GM21576 (cell line): ENCODE results near the gene ASB10.

ENCODE experiments used
- ATAC-seq: cut with Tn5 transposase; IDR thresholded peaks from one replicate; pipeline ENCODE4 v1.9.1; 2021; ENCODE audit warnings: mild to moderate bottlenecking, moderate library complexity; ENCODE audit not compliant: unreplicated experiment

ASB10 gene

DNA sequence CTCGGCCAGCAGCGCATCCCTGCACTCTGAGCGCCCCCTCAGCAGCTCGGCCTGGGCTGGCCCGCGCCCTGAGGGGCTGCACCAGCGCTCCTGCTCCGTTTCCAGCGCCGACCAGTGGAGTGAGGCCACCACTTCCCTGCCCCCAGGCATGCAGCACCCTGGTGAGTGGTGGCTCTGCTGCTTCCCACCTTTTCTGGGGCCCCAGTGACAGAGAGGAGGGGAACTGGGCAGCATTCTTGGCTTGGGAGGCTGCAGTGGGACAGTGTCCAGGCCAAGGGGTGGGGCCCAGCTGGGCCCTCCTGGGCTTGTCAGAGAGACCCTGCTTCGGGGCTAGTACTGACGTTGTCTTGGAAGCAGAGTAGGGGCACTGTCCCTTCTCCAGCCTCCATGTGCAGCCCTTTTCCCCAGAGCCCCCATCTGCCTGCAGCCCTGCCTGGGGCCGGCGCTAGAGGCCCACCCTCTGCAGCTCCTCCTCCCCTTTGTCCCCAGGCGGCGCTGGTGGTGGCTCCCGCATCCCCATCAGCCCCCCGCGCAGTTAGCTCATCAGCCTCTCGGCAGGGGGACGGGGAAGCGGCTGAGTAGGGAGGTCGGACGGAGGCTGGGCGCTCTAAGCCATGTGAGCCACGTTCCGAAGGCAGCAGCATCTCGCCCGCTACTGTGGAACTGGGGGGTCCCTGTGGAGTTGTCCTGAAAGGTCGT lies 48.7 kb downstream of the ASB10 start:
- ATAC-seq: no peak

DNA sequence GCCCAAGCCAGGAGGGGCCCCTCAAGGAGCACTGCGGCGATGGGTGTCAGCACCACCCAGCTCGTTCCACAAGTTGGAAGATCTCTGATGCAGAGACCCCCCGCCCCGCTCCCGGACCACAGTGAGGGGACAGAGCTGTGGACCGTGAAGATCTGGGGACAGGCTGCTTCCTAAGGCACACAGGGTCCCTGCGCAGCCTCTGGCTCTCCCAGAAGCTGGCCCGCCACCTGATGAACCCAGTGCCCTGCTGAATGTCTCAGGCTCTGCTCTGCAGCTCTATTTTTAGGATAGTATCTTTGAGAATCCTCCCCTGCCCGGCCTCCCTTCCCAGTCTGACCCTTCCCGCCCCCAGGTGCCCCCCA lies 49.3 kb downstream of the ASB10 start:
- no peak for ATAC-seq

DNA sequence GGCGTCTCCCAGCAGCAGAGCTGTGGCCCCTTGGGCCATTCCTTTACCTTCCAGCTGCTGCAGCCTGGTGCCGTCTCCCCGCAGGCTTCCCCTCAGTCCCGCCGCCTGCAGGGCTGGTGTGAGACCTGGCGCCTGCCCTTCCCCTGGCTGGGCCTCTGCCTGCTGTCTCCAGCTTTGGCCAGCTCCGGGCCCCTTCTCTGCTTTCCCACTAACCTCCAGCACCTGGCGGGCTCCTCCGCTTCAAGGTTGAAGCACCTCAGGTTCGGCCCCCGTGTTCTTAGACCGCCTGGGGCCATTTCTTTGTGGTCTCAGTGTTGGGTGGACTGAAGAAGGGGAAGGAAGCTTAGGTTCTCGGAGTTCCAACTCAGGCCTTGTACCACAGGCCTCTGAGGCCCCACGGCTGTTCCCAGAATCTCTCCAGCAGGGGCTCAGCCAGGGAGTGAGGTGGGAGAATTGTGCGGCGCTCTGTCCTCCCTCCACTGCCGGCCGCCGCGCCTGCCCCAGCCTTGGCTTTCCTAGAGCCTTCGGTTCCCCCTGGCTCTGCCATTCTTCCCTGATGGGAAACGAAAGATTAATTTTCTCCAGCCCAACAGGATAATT lies 49.9 kb downstream of the ASB10 start:
- no peak for ATAC-seq

DNA sequence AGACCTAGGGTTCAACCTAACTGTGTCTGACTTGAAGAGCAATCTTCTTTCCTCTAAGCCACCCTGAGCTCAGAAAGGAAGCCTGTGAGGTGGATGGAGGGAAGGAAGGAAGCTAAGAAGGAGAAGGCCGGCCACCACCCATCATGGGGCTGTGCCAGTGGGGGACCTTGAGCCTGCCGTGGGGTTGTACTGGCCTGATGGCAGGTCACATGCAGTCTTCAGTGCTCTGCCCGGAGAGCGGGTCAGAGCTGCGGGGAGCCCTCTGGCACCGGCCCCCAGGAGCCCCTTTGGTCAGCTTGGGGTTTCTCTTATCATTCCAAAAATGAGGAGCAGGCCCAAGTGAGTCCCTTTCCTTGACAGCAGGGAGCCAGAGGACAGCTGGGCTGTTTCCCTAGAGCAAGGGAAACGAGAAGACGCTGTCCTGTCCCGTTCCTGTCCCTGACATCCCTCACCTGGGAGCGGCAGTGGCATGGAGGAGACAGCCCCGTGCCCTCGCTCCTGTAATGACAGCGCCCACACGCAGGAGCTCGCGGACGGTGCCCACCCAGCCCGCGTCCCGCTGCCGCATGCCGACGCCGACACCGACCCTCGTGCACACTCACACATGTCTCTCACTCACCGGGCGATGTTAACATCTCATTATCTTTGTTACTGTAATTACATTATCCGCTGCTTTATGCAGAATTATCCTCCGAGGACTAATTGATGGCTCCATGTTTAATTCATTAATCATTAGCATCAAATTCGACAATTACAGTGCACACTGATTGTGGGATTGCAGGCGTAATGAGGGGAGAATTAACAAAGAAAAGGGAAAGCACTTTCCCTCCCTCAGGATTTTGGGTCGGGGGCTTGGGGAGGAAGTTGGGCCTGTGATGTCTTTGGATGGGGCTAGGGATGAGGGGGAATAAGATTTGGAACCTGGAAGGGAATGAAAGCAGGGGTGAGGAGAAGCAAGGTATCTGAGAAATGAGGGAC lies 50.9 kb downstream of the ASB10 start:
- ATAC-seq: no peak

DNA sequence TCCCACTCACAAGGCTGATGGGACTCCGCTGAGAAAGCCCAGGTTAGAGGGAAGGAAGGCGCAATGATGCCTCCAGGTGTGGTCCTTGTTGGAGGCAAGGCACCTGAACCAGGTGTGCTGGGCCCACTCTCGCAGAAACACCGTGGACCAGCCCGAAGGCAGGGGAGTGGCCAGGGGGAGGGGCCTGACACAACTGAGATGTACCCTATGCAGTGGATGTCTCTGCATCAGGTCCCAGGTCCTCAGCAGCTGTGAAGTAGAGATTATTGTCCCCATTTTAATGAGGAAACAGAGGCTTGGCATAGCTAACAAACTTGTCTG lies 51.6 kb downstream of the ASB10 start:
- ATAC-seq: no peak

DNA sequence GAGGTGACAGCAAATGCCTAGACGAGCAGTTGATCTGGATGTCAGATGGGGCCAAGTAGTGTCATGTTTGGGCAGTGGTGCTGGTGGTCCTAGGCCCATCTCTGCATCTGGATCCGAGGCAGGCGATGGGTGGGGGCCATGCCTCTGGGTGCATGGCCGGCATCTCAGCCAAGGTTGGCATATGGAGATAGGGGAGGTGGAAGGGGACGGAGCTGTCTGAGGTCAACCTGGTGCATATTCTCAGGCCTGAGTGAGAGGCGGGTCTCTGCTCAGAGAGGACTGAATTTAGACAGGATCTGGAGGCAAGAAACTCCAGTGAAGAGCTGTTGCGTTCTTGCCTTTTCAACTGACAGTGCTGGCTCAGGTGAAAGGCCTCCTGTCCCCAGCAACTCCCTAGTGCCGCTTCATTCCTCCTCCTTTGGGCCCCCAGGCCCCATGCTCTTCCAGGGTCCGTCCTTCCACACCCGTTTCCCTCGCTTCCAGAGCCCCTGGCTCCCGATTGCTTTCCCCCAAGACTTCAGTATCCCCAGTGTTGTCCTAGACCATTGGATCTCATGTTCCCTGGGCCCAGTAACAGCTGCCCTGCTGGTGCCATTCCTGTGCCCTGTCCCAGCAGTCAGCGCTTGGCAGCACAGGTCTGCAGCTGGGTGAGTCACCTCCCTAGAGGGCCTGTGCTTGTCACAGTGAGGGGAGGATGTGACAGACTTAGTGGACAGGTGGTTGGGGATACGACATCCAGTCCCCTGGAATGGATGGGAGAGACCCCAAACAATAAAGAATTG lies 52.1 kb downstream of the ASB10 start:
- no peak for ATAC-seq

GRCh38 chr7:151133986-151134742 lies 52.9 kb downstream of the ASB10 start:
- no peak for ATAC-seq

DNA sequence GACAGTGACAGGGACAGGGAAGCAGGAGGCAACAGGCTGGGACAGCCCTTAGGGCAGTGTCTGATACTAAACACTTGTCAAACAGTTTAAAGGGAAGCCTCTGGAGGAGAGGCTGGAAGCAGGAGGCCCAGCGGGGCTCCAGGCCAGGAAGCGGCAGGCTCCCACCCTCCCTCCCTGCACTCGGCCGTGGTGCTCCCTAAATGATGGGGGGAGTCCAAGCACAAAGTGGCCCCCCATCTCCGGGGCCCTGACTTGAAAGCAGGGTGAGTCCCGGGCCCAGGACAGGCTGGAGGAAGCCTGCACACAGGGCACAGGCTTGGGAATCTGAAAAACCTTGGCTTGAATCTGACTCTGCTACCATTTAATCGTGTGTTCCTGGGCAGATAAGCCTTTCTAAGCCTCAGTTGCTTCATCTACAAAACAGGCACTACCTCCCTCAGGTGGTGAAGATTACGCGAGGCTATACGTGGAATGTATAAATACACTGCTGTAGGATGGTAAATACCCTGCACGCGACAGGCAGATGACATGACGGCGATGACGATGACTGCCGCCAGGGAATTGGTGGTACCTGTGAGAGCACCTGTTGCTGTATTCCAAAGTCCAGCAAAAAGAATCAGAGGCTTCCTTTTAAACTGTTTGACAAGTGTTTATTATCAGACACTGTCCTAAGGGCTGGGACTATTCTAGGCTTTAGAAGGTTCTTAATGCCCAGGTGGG lies 53.6 kb downstream of the ASB10 start:
- no peak for ATAC-seq

- no peak for ATAC-seq
Measured at GRCh38 chr7:151132461-151133205, 54.4 kb downstream of the ASB10 start.

GRCh38 chr7:151131592-151132293 lies 55.3 kb downstream of the ASB10 start:
- no peak for ATAC-seq

DNA sequence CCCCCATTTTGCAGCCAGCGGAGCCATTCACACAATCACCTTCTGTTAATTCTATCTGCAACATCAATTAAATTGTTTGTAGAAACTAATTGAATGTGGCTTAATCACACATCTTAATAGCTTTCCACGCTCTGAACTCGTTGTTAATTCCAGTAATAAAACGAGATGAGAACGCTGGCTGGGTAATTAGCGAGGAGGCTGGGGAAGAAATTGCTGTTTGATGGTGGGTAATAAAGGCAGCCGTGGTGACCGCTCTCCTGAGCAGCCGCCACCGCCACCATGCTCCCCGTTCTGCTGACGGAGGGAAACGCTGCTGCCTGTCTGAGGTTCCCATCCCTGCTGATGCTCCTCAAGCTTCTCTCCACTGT lies 55.8 kb downstream of the ASB10 start:
- ATAC-seq: no peak

GRCh38 chr7:151130741-151131157 lies 56.3 kb downstream of the ASB10 start:
- no peak for ATAC-seq

GRCh38 chr7:151129960-151130591 lies 57.0 kb downstream of the ASB10 start:
- no peak for ATAC-seq

DNA sequence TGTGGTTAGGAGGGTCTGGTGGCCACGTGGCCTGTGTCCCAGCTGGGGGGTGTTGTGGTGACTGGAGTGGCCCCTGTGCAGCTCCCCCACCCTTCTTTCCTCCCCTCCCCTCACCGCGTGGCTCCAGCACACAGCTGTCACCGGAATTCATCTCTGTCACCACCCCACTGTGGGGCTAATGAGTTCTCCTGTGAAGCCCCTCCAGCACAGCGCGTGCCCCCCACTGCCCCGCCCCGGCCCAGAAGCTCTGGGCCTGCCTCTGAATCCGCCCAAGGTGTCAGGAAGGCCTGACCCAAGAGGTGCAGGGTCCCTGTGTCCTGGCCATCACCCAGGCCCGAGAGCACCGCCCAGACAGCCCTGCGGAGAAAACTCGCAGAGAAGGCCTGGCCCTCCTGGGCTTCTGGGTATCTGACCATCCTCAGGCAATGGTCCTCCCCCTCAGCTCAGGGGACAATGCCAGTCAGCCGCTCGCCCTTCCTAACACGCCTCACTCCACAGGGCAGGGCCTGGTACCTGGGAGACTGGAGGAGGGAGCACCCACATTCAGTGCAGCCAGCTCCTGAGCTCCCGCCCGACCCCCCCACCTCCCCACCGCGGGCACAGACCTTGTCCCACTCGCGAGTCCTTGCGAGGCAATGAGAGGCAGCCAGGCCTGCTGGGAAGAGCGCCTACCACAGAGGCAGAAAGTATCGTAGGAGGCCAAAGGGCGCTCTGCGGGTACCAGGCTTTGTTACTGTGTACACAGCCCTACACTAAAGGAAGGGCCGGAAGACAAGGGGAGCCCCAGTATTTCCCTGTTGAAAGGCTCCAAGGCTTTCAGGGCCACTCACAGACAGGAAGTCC lies 57.7 kb downstream of the ASB10 start:
- no peak for ATAC-seq

GRCh38 chr7:151128716-151129115 lies 58.3 kb downstream of the ASB10 start:
- ATAC-seq: no peak

- no peak for ATAC-seq
Measured at GRCh38 chr7:151128144-151128543, 58.9 kb downstream of the ASB10 start.

- no peak for ATAC-seq
Measured at GRCh38 chr7:151126491-151127137, 60.4 kb downstream of the ASB10 start.
